Heart right ventricle (tissue), 16 donors: Measurements from ENCODE around the gene BAIAP3. TPM values are rescaled to one million over a fixed set of nuclear protein-coding genes. Genes with fewer than 3 reads are reported as not detected.

Source experiments
- ATAC-seq, 8 donors: fragments of 200-7000 bp; cut with Tn5 transposase; one replicate each; pipeline ENCODE4 v1.9.1; 2020; ENCODE audit warnings: mild to moderate bottlenecking in 8 of 8, moderate library complexity in 8 of 8, moderate number of reproducible peaks in 1 of 8
- DNase-seq, 2 donors: peaks; one replicate each; pipeline ENCODE4 v3.0.0-alpha.2; 2020
- H3K27ac ChIP-seq, 10 donors: fragments of 200-600 bp; sonication (generic) in 2 of 10; one replicate each; pipeline versions ENCODE4 v1.5.0 to v1.8.0; 2020 to 2022; ENCODE audit warnings: mild to moderate bottlenecking in 3 of 10
- H3K27me3 ChIP-seq, 7 donors: fragments of 200-600 bp; one replicate each; pipeline ENCODE4 v1.8.0; 2021 to 2022; ENCODE audit warnings: mild to moderate bottlenecking in 2 of 7
- H3K36me3 ChIP-seq, 9 donors: fragments of 200-600 bp; sonication (generic) in 1 of 9; one replicate each; pipeline versions ENCODE4 v1.5.0 to v1.8.0; 2020 to 2022; ENCODE audit warnings: mild to moderate bottlenecking in 2 of 9
- H3K4me1 ChIP-seq, 9 donors: fragments of 200-600 bp; sonication (generic) in 1 of 9; one replicate each; pipeline versions ENCODE4 v1.5.0 to v1.8.0; 2020 to 2022; ENCODE audit warnings: mild to moderate bottlenecking in 4 of 9
- H3K4me3 ChIP-seq, 10 donors: fragments of 200-600 bp; sonication (generic) in 2 of 10; one replicate each; pipeline versions ENCODE4 v1.5.0 to v1.8.0; 2020 to 2022; ENCODE audit warnings: mild to moderate bottlenecking in 7 of 10, moderate library complexity in 2 of 10
- H3K9me3 ChIP-seq, 11 donors: fragments of 200-600 bp in 10 of 11; sonication (generic) in 2 of 11; one replicate each; pipeline versions ENCODE4 v1.5.0 to v1.8.0; 2013 to 2022; ENCODE audit warnings: mild to moderate bottlenecking in 2 of 11, control low read depth in 1 of 11, moderate library complexity in 1 of 11
- CTCF ChIP-seq, 9 donors: fragments of 200-600 bp; sonication (generic) in 2 of 9; IDR thresholded peaks; one replicate each; pipeline versions ENCODE4 v1.5.0 to v1.8.0; 2021 to 2022; ENCODE audit warnings: antibody characterized with exemption in 9 of 9, mild to moderate bottlenecking in 5 of 9, moderate library complexity in 1 of 9
- WGBS, 2 donors: extraction: QIAGEN DNeasy Blood & Tissue Kit; methylation state at CpG; one replicate each; pipeline ENCODE4 v1.1.7; 2013; ENCODE audit warnings: inconsistent platforms in 1 of 2; 5-methylcytosine and 5-hydroxymethylcytosine counted together
- intact Hi-C, 10 donors: fragments of 100-400 bp; cut with DNase I; formaldehyde crosslinking; loops; one replicate each; pipeline versions ENCODE4 v1.11.1 to v1.14.2; 2022
- polyA plus RNA-seq, 2 donors: library from polyadenylated mRNA; stranded (reverse); fragments of 200-250 nt; gene quantifications; one replicate each; pipeline ENCODE4 v1.2.3, GENCODE V29; 2013
- total RNA-seq, 10 donors: library from RNA; stranded (reverse); fragmentation: NEBNext Ultra II Directional in 3 of 10; extraction: Animal tissue kit (Norgen Biotek cat#: 25700) in 3 of 10; gene quantifications; one replicate each; pipeline versions ENCODE4 v1.2.1 to v1.2.4, GENCODE V29; 2021 to 2023
- donor health status: Arrhythmogenic right ventricular cardiomyopathy.
- donor health status: ischemic (EF 13 %, LVEDD 7.1; RV severe dilation, severe dysfunction).
- donor health status: healthy with polysubstance abuse.
- donor health status: DM: no; HTN: yes; CAD: no.
- donor health status: DM: no; HTN: no; CAD: no.
- donor health status: ischemic (EF 25% LVEDD 6.9; RV normal size, moderate dysfunction).
- donor health status: ischemic (EF 25% LVEDD 5.7; RV mildly dilated, moderate dysfunction).
- donor health status: healthy.
- donor health status: DM: yes; HTN: yes; CAD: no.
- donor health status: Ischemic cardiomyopathy.
- donor health status: ischemic (EF 35%, LVEDD 5.7; RV mildly dilated, moderate dysfunction).
- donor health status: nonischemic (EF 11% LVEDD 7.7; RV severe dilation, severe dysfunction).
- donor health status: DM: yes; HTN: yes; CAD: no.
- donor health status: PGD.
- donor health status: ischemic (EF 29% LVEDD 5.4; RV normal size, mild dysfunction).
- donor health status: nonischemic (EF 23%, LVEDD 6.1; RV moderate dilation, normal function).

The BAIAP3 gene
- total and polyA plus RNA-seq, 12 donors = 0.37 to 6.8 (median 2.0) TPM

DNA sequence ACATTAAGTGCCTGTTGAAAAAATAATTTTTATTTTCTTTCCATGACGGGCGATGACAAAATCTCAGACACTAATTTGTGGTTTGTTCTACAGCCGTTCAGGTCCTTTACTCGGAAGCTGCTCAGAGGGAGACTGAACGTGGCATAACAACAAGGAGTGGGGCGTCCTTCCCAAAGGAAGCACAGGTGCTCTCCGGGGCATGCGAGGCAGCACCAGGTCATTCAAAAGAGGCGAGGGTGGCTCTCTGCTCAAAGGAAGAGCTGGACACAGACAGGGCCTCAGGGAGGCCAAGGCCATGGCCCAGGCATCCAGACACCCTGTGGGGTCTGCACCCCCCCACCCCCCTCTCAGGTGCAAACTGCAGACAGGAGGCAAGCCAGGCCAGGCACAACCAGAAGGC, 64.9 kb downstream of the BAIAP3 start:
- intact Hi-C loops = no loop called here
- no peak for TF ChIP-seq CTCF (IDR thresholded peaks at IDR 0.05)

More for the DNA sequence above, 64.9 kb downstream of the BAIAP3 start:
- Histone ChIP-seq H3K36me3 (peaks cover 0 to 97% (median 37%) of the 10 kb centered on the region in 9 donors), H3K9me3 (no peaks in the 10 kb centered on the region), H3K27ac (no peak overlapping the region), H3K4me3 (no peak overlapping the region), H3K4me1 (no peaks in the 10 kb centered on the region), H3K27me3 (no peaks in the 10 kb centered on the region)
- 95 to 97% methylated on average over 9 of the region's 9 CpGs for WGBS, 2 donors
- DNase-seq (no peak), ATAC-seq (no peak)

Other genes with a start within 250 kb of the BAIAP3 start
- under 1 TPM in 1 of 10 donors, not detected in 9; 0.15 TPM for gene C1QTNF8, start 237.4 kb upstream of the BAIAP3 start, total RNA-seq
- gene C1QTNF8, start 237.4 kb upstream of the BAIAP3 start, polyA plus RNA-seq = not detected
- gene CACNA1H, start 180.5 kb upstream of the BAIAP3 start, total RNA-seq = 1 to 10 TPM; 1.7 to 6.0 (median 2.2) TPM
- 1 to 10 TPM; 7.1 to 8.7 TPM for gene CACNA1H, start 180.5 kb upstream of the BAIAP3 start, polyA plus RNA-seq
- under 1 TPM in 1 of 10 donors, not detected in 9; 0.37 TPM for gene TPSG1, start 108.4 kb upstream of the BAIAP3 start, total RNA-seq
- gene TPSG1, start 108.4 kb upstream of the BAIAP3 start, polyA plus RNA-seq = under 1 TPM in 1 of 2 donors, not detected in 1; 0.06 TPM
- 1 to 10 TPM in 7 of 10 donors, under 1 TPM in 3; 0.33 to 5.2 (median 1.8) TPM for gene TPSB2, start 103.5 kb upstream of the BAIAP3 start, total RNA-seq
- 1 to 10 TPM; 1.7 to 6.4 TPM for gene TPSB2, start 103.5 kb upstream of the BAIAP3 start, polyA plus RNA-seq
- gene TPSAB1, start 92.9 kb upstream of the BAIAP3 start, total RNA-seq = 10 to 100 TPM in 1 of 10 donors, 1 to 10 TPM in 7, under 1 TPM in 2; 0.53 to 11.4 (median 2.2) TPM
- 1 to 10 TPM; 1.5 to 5.8 TPM for gene TPSAB1, start 92.9 kb upstream of the BAIAP3 start, polyA plus RNA-seq
- under 1 TPM in 3 of 10 donors, not detected in 7; 0.28 to 0.44 (median 0.33) TPM for gene TPSD1, start 77.6 kb upstream of the BAIAP3 start, total RNA-seq
- gene TPSD1, start 77.6 kb upstream of the BAIAP3 start, polyA plus RNA-seq = under 1 TPM; 0.12 to 0.51 TPM
- 10 to 100 TPM; 70.6 to 99.8 (median 84.6) TPM for gene UBE2I, start 24.0 kb upstream of the BAIAP3 start, total RNA-seq
- gene UBE2I, start 24.0 kb upstream of the BAIAP3 start, polyA plus RNA-seq = 10 to 100 TPM; 63.1 to 76.4 TPM
- gene TSR3, start 18.2 kb downstream of the BAIAP3 start, total RNA-seq = 10 to 100 TPM; 41.5 to 63.6 (median 56.0) TPM
- 10 to 100 TPM; 43.7 to 83.4 TPM for gene TSR3, start 18.2 kb downstream of the BAIAP3 start, polyA plus RNA-seq
- gene GNPTG, start 18.3 kb downstream of the BAIAP3 start, total RNA-seq = 10 to 100 TPM; 24.8 to 43.4 (median 29.9) TPM
- 10 to 100 TPM; 44.5 to 56.3 TPM for gene GNPTG, start 18.3 kb downstream of the BAIAP3 start, polyA plus RNA-seq
- gene UNKL, start 81.1 kb downstream of the BAIAP3 start, total RNA-seq = 10 to 100 TPM in 7 of 10 donors, 1 to 10 TPM in 3; 6.8 to 20.4 (median 11.4) TPM
- gene UNKL, start 81.1 kb downstream of the BAIAP3 start, polyA plus RNA-seq = 10 to 100 TPM in 1 of 2 donors, 1 to 10 TPM in 1; 3.3 to 11.6 TPM
- 10 to 100 TPM in 9 of 10 donors, 1 to 10 TPM in 1; 7.8 to 14.9 (median 12.5) TPM for gene UQCC4, start 87.1 kb downstream of the BAIAP3 start, total RNA-seq
- gene UQCC4, start 87.1 kb downstream of the BAIAP3 start, polyA plus RNA-seq = 10 to 100 TPM in 1 of 2 donors, 1 to 10 TPM in 1; 9.0 to 30.5 TPM
- gene PERCC1, start 97.4 kb downstream of the BAIAP3 start, total RNA-seq = under 1 TPM in 4 of 10 donors, not detected in 6; 0.32 to 0.61 (median 0.47) TPM
- gene PERCC1, start 97.4 kb downstream of the BAIAP3 start, polyA plus RNA-seq = under 1 TPM; 0.04 to 0.59 TPM
- gene CCDC154, start 110.9 kb downstream of the BAIAP3 start, total RNA-seq = 1 to 10 TPM in 4 of 10 donors, under 1 TPM in 6; 0.17 to 2.7 (median 0.75) TPM
- 1 to 10 TPM in 1 of 2 donors, under 1 TPM in 1; 0.49 to 5.9 TPM for gene CCDC154, start 110.9 kb downstream of the BAIAP3 start, polyA plus RNA-seq
- 10 to 100 TPM; 29.9 to 60.1 (median 35.1) TPM for gene CLCN7, start 141.4 kb downstream of the BAIAP3 start, total RNA-seq
- 10 to 100 TPM; 29.5 to 60.6 TPM for gene CLCN7, start 141.4 kb downstream of the BAIAP3 start, polyA plus RNA-seq
- not detected for gene PTX4, start 155.3 kb downstream of the BAIAP3 start, total RNA-seq
- gene PTX4, start 155.3 kb downstream of the BAIAP3 start, polyA plus RNA-seq = not detected
- gene TELO2, start 159.7 kb downstream of the BAIAP3 start, total RNA-seq = 10 to 100 TPM; 14.5 to 22.0 (median 19.7) TPM
- gene TELO2, start 159.7 kb downstream of the BAIAP3 start, polyA plus RNA-seq = 10 to 100 TPM; 27.4 to 50.5 TPM
- gene TMEM204, start 200.0 kb downstream of the BAIAP3 start, total RNA-seq = 10 to 100 TPM; 10.7 to 24.4 (median 18.1) TPM
- 10 to 100 TPM; 37.5 to 49.9 TPM for gene TMEM204, start 200.0 kb downstream of the BAIAP3 start, polyA plus RNA-seq